ENCODE data around the gene NEU2. TPM values are rescaled to one million over a fixed set of nuclear protein-coding genes. Genes with fewer than 3 reads are reported as not detected.

The NEU2 gene
- total and polyA plus RNA-seq, 2 of the 4 experiments (the other 2 are of a cell fraction), result not detected

DNA sequence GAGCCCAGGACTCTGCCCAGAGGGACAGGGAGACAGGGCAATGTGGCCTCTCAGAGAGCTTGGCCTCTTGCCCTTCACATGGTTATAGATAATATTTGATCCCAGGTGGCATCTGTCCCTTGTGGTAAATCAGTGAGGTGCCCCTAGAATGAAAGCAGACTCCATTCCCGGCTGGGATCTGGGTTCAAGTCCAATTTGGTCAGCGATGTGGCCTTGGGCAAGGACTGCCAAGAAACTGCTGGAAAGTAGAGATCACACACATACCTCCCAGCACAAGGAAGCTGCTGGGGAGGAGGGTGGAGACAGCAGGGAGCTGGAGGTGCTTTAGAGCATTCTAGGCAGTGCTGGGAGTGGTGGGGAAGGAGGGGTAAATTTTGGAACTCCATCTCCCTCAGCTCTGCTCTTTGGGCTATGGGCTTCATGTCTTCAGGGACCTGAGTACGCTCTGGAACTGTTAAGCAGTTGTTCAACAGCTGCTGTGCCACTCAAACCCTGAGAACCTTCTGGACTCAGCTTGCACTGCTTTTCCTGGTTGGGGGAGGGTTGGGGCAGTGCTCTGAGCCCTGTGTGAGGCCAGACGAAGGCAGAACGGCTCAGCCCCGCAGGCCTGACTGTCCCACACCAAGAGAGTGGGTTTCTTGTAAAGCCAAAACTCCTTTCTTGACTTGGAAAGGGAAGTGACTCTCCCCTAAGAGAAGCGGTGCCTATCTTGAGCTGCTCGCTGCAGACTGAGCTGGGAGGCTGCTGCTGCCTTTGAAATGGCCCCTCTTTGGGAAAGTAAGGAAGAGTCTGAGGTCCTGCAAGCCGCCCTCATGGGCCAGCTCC lies 50.7 kb downstream of the NEU2 start:
- Histone ChIP-seq H3K9me3 (ENCODE audit: control insufficient read depth, insufficient read depth, low read length) (no peaks in the 10 kb centered on the region), H2AFZ (replicated peaks; ENCODE audit: low read length, poor library complexity) (no peak overlapping the region), H3K36me3 (ENCODE audit: control insufficient read depth, insufficient read depth, low read length) (no peaks in the 10 kb centered on the region), H3K4me2 (ENCODE audit: low read depth, low read length) (no peak overlapping the region), H3K9ac (ENCODE audit: low read depth, low read length) (no peak overlapping the region), H2AK5ac (ENCODE audit: low read depth, low read length) (no peak overlapping the region), H3K27me3 (ENCODE audit: control insufficient read depth, insufficient read depth, low read length) (peaks cover 11% of the 10 kb centered on the region), H3K23ac (ENCODE audit: low read depth, low read length) (no peak overlapping the region), H3K4ac (ENCODE audit: low read depth, low read length) (no peak overlapping the region), H3K9me1 (ENCODE audit: insufficient read depth, low read length) (no peaks in the 10 kb centered on the region), H4K91ac (ENCODE audit: insufficient read depth, low read depth, low read length) (no peak overlapping the region), H4K8ac (ENCODE audit: low read depth in 2 of 2, low read length in 2 of 2) (no peak overlapping the region), H4K20me1 (ENCODE audit: insufficient read depth, low read length) (no peaks in the 10 kb centered on the region), H3K56ac (ENCODE audit: extremely low read depth, insufficient read depth, low read length) (no peak overlapping the region), H3K14ac (replicated peaks; ENCODE audit: low read depth, low read length) (no peak overlapping the region), H2AK9ac (replicated peaks; ENCODE audit: low read depth, low read length, poor library complexity) (no peak overlapping the region), H2BK15ac (ENCODE audit: low read depth, low read length) (no peak overlapping the region), H2BK20ac (ENCODE audit: low read depth, low read length) (no peak overlapping the region), H3K4me1 (ENCODE audit: control insufficient read depth, insufficient read depth, low read length) (no peaks in the 10 kb centered on the region), H2BK120ac (ENCODE audit: low read depth, low read length) (no peak overlapping the region), H4K5ac (ENCODE audit: low read depth, low read length) (no peak overlapping the region), H3K4me3 (ENCODE audit: insufficient read depth, low read depth, low read length) (no peak overlapping the region), H3K18ac (ENCODE audit: low read depth, low read length) (no peak overlapping the region), H3K27ac (ENCODE audit: insufficient read depth, low read length) (no peak overlapping the region), H3K79me1 (ENCODE audit: low read depth in 1 of 2, low read length in 2 of 2) (no peaks in the 10 kb centered on the region), H2BK5ac (ENCODE audit: low read depth, low read length, poor library complexity, severe bottlenecking) (no peak overlapping the region)
- no TSS peak for BruUV-seq (replicated peaks)
- POLR2A ChIA-PET (ENCODE audit: unreplicated experiment), result no interaction called here
- in situ Hi-C loops (cut with MboI; ENCODE audit: low sequenced_read_pairs), result no loop called here
- CTCF ChIA-PET, result no interaction called here
- WGBS, 2 experiments (ENCODE audit: extremely low coverage in 2 of 2, insufficient read length in 1 of 2), result 57% methylated on average over 1 of the region's 9 CpGs; no CpG with 5 or more reads in 1 of the 2 experiments
- intact Hi-C loops (cut with micrococcal nuclease), result no loop called here
- TF ChIP-seq MXI1 (IDR thresholded peaks at IDR 0.05; ENCODE audit: borderline replicate concordance, low read depth, low read length) (no peak), FOS (IDR thresholded peaks at IDR 0.05; ENCODE audit: low read depth, low read length) (no peak), CHD1 (IDR thresholded peaks at IDR 0.05; ENCODE audit: low read depth, low read length) (no peak), POLR2A (IDR thresholded peaks at IDR 0.05; ENCODE audit: low read depth, low read length) (no peak), MAZ (IDR thresholded peaks at IDR 0.05; ENCODE audit: borderline replicate concordance, low read depth, low read length) (no peak), RAD21 (IDR thresholded peaks at IDR 0.05; ENCODE audit: low read length) (no peak), CEBPB (IDR thresholded peaks at IDR 0.05; ENCODE audit: low read depth, low read length) (no peak), USF2 (IDR thresholded peaks at IDR 0.05; ENCODE audit: low read depth, low read length) (no peak), RFX5 (IDR thresholded peaks at IDR 0.05; ENCODE audit: low read depth, low read length) (no peak), MAFK (IDR thresholded peaks at IDR 0.05; ENCODE audit: low read depth, low read length) (no peak), BHLHE40 (IDR thresholded peaks at IDR 0.05; ENCODE audit: low read depth, low read length) (no peak), RCOR1 (IDR thresholded peaks at IDR 0.05; ENCODE audit: insufficient replicate concordance, low read length) (no peak), SMC3 (IDR thresholded peaks at IDR 0.05; ENCODE audit: low read depth, low read length) (no peak), NFE2L2 (IDR thresholded peaks at IDR 0.05; ENCODE audit: low read depth, low read length) (no peak)
- TF ChIP-seq, protein P1, sequence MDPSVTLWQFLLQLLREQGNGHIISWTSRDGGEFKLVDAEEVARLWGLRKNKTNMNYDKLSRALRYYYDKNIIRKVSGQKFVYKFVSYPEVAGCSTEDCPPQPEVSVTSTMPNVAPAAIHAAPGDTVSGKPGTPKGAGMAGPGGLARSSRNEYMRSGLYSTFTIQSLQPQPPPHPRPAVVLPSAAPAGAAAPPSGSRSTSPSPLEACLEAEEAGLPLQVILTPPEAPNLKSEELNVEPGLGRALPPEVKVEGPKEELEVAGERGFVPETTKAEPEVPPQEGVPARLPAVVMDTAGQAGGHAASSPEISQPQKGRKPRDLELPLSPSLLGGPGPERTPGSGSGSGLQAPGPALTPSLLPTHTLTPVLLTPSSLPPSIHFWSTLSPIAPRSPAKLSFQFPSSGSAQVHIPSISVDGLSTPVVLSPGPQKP (IDR thresholded peaks at IDR 0.05; ENCODE audit: borderline replicate concordance, low read depth, low read length), result no peak
- TF ChIP-seq, protein P2, sequence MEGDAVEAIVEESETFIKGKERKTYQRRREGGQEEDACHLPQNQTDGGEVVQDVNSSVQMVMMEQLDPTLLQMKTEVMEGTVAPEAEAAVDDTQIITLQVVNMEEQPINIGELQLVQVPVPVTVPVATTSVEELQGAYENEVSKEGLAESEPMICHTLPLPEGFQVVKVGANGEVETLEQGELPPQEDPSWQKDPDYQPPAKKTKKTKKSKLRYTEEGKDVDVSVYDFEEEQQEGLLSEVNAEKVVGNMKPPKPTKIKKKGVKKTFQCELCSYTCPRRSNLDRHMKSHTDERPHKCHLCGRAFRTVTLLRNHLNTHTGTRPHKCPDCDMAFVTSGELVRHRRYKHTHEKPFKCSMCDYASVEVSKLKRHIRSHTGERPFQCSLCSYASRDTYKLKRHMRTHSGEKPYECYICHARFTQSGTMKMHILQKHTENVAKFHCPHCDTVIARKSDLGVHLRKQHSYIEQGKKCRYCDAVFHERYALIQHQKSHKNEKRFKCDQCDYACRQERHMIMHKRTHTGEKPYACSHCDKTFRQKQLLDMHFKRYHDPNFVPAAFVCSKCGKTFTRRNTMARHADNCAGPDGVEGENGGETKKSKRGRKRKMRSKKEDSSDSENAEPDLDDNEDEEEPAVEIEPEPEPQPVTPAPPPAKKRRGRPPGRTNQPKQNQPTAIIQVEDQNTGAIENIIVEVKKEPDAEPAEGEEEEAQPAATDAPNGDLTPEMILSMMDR (conservative IDR thresholded peaks at IDR 0.05; ENCODE audit: low read depth, low read length), result no peak
- ATAC-seq (ENCODE audit: low read depth) (no peak), DNase-seq (no peak)
- dilution Hi-C loops (cut with HindIII; ENCODE audit: low sequenced_read_pairs, unreplicated experiment), result no loop called here

Measured in IMR-90 (cell line).